HEK293 (cell line): ENCODE results near the gene CARD11.
A peak's percentile ranks its signal among the peaks of the same experiment; 100 is the strongest.

Source experiments
- CTCF ChIA-PET: fragments of 350-600 bp; formaldehyde crosslinking; extraction: SDS; loops from one replicate; lab custom pipeline; 2021; ENCODE audit warnings: antibody characterized with exemption; lab: Yijun Ruan, JAX
- POLR2A ChIA-PET: fragments of 300-600 bp; formaldehyde crosslinking; extraction: SDS; loops from one replicate; lab custom pipeline; 2020; ENCODE audit warnings: antibody characterized with exemption, inconsistent platforms; lab: Yijun Ruan, JAX
- H3K27ac ChIP-seq: fragments of 200-500 bp; sonication (Bioruptor generic); 2 replicates; pipeline ENCODE4 v1.5.1; 2014; ENCODE audit warnings: low read depth, low read length, control low read depth, inconsistent platforms; ENCODE audit errors: extremely low read depth
- H3K36me3 ChIP-seq, 2 experiments: fragments of 200-500 bp in 1 of 2; sonication (Bioruptor generic) in 1 of 2; 1 replicate in 1 of 2; 2 replicates in 1 of 2; pipeline ENCODE4 v1.5.1; 2014 to 2017; ENCODE audit warnings: inconsistent platforms in 2 of 2, low read length in 2 of 2; ENCODE audit not compliant: control insufficient read depth in 2 of 2, insufficient read depth in 1 of 2
- H3K4me1 ChIP-seq: fragments of 200-500 bp; sonication (Bioruptor generic); 2 replicates; pipeline ENCODE4 v1.5.1; 2014; ENCODE audit warnings: mild to moderate bottlenecking, low read length, inconsistent platforms; ENCODE audit not compliant: control insufficient read depth, insufficient read depth
- H3K4me3 ChIP-seq: 2 replicates; pipeline ENCODE4 v1.5.1; 2011; ENCODE audit warnings: low read depth, mild to moderate bottlenecking, control low read depth, low read length, moderate library complexity
- H3K9me3 ChIP-seq: fragments of 200-500 bp; sonication (Bioruptor generic); 2 replicates; pipeline ENCODE4 v1.5.1; 2014; ENCODE audit warnings: low read depth, low read length, inconsistent platforms; ENCODE audit not compliant: control insufficient read depth, insufficient read depth
- KLF9 ChIP-seq: fragments of 450-650 bp; formaldehyde crosslinking; IDR thresholded peaks from 2 replicates; pipeline ENCODE4 v1.5.1; 2016; ENCODE audit warnings: missing biosample characterization, missing genetic modification characterization, low read depth
- MYNN ChIP-seq: fragments of 450-650 bp; formaldehyde crosslinking; IDR thresholded peaks from 2 replicates; pipeline ENCODE4 v1.5.1; 2016; ENCODE audit warnings: missing biosample characterization, missing genetic modification characterization, borderline replicate concordance
- SALL2 ChIP-seq: fragments of 450-650 bp; formaldehyde crosslinking; IDR thresholded peaks from 2 replicates; pipeline ENCODE4 v1.5.0; 2017; ENCODE audit warnings: missing biosample characterization, mild to moderate bottlenecking, missing genetic modification characterization, borderline replicate concordance
- SETDB1 ChIP-seq: IDR thresholded peaks from one replicate; pipeline ENCODE4 v1.6.1; 2017; ENCODE audit warnings: mild to moderate bottlenecking, low read length, moderate library complexity, mixed read lengths; ENCODE audit not compliant: insufficient read length
- TRIM28 ChIP-seq: IDR thresholded peaks from 2 replicates; pipeline ENCODE4 v1.6.1; 2011; ENCODE audit warnings: low read length, control low read depth, borderline replicate concordance
- YY2 ChIP-seq: fragments of 450-650 bp; formaldehyde crosslinking; IDR thresholded peaks from 2 replicates; pipeline ENCODE4 v1.5.1; 2016; ENCODE audit warnings: missing biosample characterization, missing genetic modification characterization
- ZBTB7A ChIP-seq: fragments of 450-650 bp; formaldehyde crosslinking; IDR thresholded peaks from 2 replicates; pipeline ENCODE4 v1.5.1; 2016; ENCODE audit warnings: low read depth, missing biosample characterization, missing genetic modification characterization
- ZFP37 ChIP-seq: fragments of 450-650 bp; formaldehyde crosslinking; IDR thresholded peaks from 2 replicates; pipeline ENCODE4 v1.5.1; 2016; ENCODE audit warnings: missing biosample characterization, missing genetic modification characterization
- ZNF211 ChIP-seq: fragments of 450-650 bp; formaldehyde crosslinking; IDR thresholded peaks from 2 replicates; pipeline ENCODE4 v1.5.1; 2016; ENCODE audit warnings: low read depth, missing biosample characterization, missing genetic modification characterization
- ZNF248 ChIP-seq: fragments of 450-650 bp; formaldehyde crosslinking; IDR thresholded peaks from 2 replicates; pipeline ENCODE4 v1.5.1; 2017; ENCODE audit warnings: missing biosample characterization, missing genetic modification characterization
- ZNF266 ChIP-seq: fragments of 450-650 bp; formaldehyde crosslinking; IDR thresholded peaks from 2 replicates; pipeline ENCODE4 v1.5.1; 2016; ENCODE audit warnings: missing biosample characterization, missing genetic modification characterization, low read depth
- ZNF280D ChIP-seq: fragments of 450-650 bp; formaldehyde crosslinking; IDR thresholded peaks from 2 replicates; pipeline ENCODE4 v1.5.1; 2016; ENCODE audit warnings: missing biosample characterization, missing genetic modification characterization
- ZNF394 ChIP-seq: fragments of 450-650 bp; formaldehyde crosslinking; IDR thresholded peaks from 2 replicates; pipeline ENCODE4 v1.5.1; 2016; ENCODE audit warnings: missing biosample characterization, missing genetic modification characterization, mild to moderate bottlenecking, moderate library complexity, borderline replicate concordance
- ZNF404 ChIP-seq: fragments of 450-650 bp; formaldehyde crosslinking; IDR thresholded peaks from 2 replicates; pipeline ENCODE4 v1.5.1; 2017; ENCODE audit warnings: missing biosample characterization, missing genetic modification characterization
- ZNF416 ChIP-seq: fragments of 450-650 bp; formaldehyde crosslinking; IDR thresholded peaks from 2 replicates; pipeline ENCODE4 v1.5.1; 2016; ENCODE audit warnings: missing biosample characterization, missing genetic modification characterization
- ZNF610 ChIP-seq: fragments of 450-650 bp; formaldehyde crosslinking; IDR thresholded peaks from 2 replicates; pipeline ENCODE4 v1.5.1; 2016; ENCODE audit warnings: missing biosample characterization, missing genetic modification characterization, borderline replicate concordance
- ZNF624 ChIP-seq: fragments of 450-650 bp; formaldehyde crosslinking; IDR thresholded peaks from 2 replicates; pipeline ENCODE4 v1.5.1; 2017; ENCODE audit warnings: missing biosample characterization, missing genetic modification characterization
- ZNF629 ChIP-seq: fragments of 450-650 bp; formaldehyde crosslinking; IDR thresholded peaks from 2 replicates; pipeline ENCODE4 v1.5.1; 2017; ENCODE audit warnings: missing biosample characterization, missing genetic modification characterization
- ZNF639 ChIP-seq: fragments of 450-650 bp; formaldehyde crosslinking; IDR thresholded peaks from 2 replicates; pipeline ENCODE4 v1.5.1; 2016; ENCODE audit warnings: missing biosample characterization, missing genetic modification characterization
- ZNF664 ChIP-seq: fragments of 450-650 bp; formaldehyde crosslinking; IDR thresholded peaks from 2 replicates; pipeline ENCODE4 v1.5.1; 2016; ENCODE audit warnings: missing biosample characterization, missing genetic modification characterization
- ZNF791 ChIP-seq: fragments of 450-650 bp; formaldehyde crosslinking; IDR thresholded peaks from 2 replicates; pipeline ENCODE4 v1.5.1; 2016; ENCODE audit warnings: missing biosample characterization, missing genetic modification characterization
- ZNF792 ChIP-seq: fragments of 450-650 bp; formaldehyde crosslinking; IDR thresholded peaks from 2 replicates; pipeline ENCODE4 v1.5.1; 2016; ENCODE audit warnings: missing biosample characterization, missing genetic modification characterization
- ZNF843 ChIP-seq: fragments of 450-650 bp; formaldehyde crosslinking; IDR thresholded peaks from 2 replicates; pipeline ENCODE4 v1.5.1; 2016; ENCODE audit warnings: missing biosample characterization, missing genetic modification characterization
- ZSCAN16 ChIP-seq: fragments of 450-650 bp; formaldehyde crosslinking; IDR thresholded peaks from 2 replicates; pipeline ENCODE4 v1.5.1; 2016; ENCODE audit warnings: missing biosample characterization, missing genetic modification characterization
- ZSCAN4 ChIP-seq: fragments of 450-650 bp; formaldehyde crosslinking; IDR thresholded peaks from 2 replicates; pipeline ENCODE4 v1.5.1; 2017; ENCODE audit warnings: missing biosample characterization, missing genetic modification characterization

CARD11 gene

GRCh38 chr7:2905027-2905426 is 138.6 kb downstream of the CARD11 start:
- TF ChIP-seq ZNF792 (tag by site-specific recombination) (no peak), TRIM28 (peak; percentile 92), ZNF610 (tag by site-specific recombination) (no peak), SETDB1 (peak; percentile 81), ZNF280D (tag by site-specific recombination) (peak; percentile 82; the same call in 1 of the 2 replicates)
- TF ChIP-seq, all 188 proteins: peak for 3
- no peak overlapping the region for H3K4me3 ChIP-seq
- CTCF ChIA-PET = interaction anchor here (0.7 kb wide), 1 partner anchor 24 kb away, joined by 6 read pairs; no protein-coding TSS in a partner anchor
- H3K9me3 ChIP-seq = no peaks in the 10 kb centered on the region
- POLR2A ChIA-PET = no interaction called here
- no peaks in the 10 kb centered on the region for H3K4me1 ChIP-seq
- H3K36me3 ChIP-seq = no peaks in the 10 kb centered on the region
- no peak overlapping the region for H3K27ac ChIP-seq

GRCh38 chr7:2904202-2904601 is 139.5 kb downstream of the CARD11 start:
- no peaks in the 10 kb centered on the region for H3K9me3 ChIP-seq
- H3K36me3 ChIP-seq = no peaks in the 10 kb centered on the region
- H3K27ac ChIP-seq = no peak overlapping the region
- POLR2A ChIA-PET = no interaction called here
- TF ChIP-seq ZNF624 (tag by site-specific recombination) (no peak), ZNF394 (tag by site-specific recombination) (no peak), ZSCAN16 (tag by site-specific recombination) (no peak), ZNF664 (tag by site-specific recombination) (no peak), MYNN (tag by site-specific recombination) (no peak), ZFP37 (tag by site-specific recombination) (no peak), ZNF416 (tag by site-specific recombination) (no peak), ZNF248 (tag by site-specific recombination) (no peak), ZNF791 (tag by site-specific recombination) (no peak), ZBTB7A (no peak), ZNF629 (tag by site-specific recombination) (no peak)
- H3K4me1 ChIP-seq = no peaks in the 10 kb centered on the region
- CTCF ChIA-PET = interaction anchor here (0.6 to 1.0 kb wide), 4 partner anchors 17 to 1044 kb away, joined by 3 to 5 read pairs (median 4); no protein-coding TSS in a partner anchor
- no peak overlapping the region for H3K4me3 ChIP-seq

GRCh38 chr7:2903682-2904162 is 139.9 kb downstream of the CARD11 start:
- no peaks in the 10 kb centered on the region for H3K9me3 ChIP-seq
- H3K27ac ChIP-seq = no peak overlapping the region
- POLR2A ChIA-PET = no interaction called here
- TF ChIP-seq ZSCAN16 (tag by site-specific recombination) (no peak), ZNF211 (tag by site-specific recombination) (no peak), ZNF843 (no peak), ZNF404 (tag by site-specific recombination) (no peak), YY2 (tag by site-specific recombination) (no peak), KLF9 (tag by site-specific recombination) (no peak), SALL2 (no peak), ZSCAN4 (tag by site-specific recombination) (no peak), ZNF266 (tag by site-specific recombination) (no peak), ZNF639 (tag by site-specific recombination) (no peak)
- TF ChIP-seq, all 188 proteins: peak for 0
- CTCF ChIA-PET = interaction anchor here (0.6 to 1.0 kb wide), 3 partner anchors 17 to 1044 kb away, joined by 4 to 5 read pairs (median 5); no protein-coding TSS in a partner anchor
- Histone ChIP-seq H3K36me3 (no peaks in the 10 kb centered on the region), H3K4me1 (no peaks in the 10 kb centered on the region), H3K4me3 (no peak overlapping the region)
